GM21737 (cell line): Measurements from ENCODE around the gene ANKZF1.
"Not testable (repeated sequence)": the region's sequence is repeated elsewhere in the genome, so short reads cannot be mapped to it uniquely, and the experiment has no call there.

Source experiments
- ATAC-seq: cut with Tn5 transposase; IDR thresholded peaks from one replicate; pipeline ENCODE4 v1.9.1; 2021; ENCODE audit warnings: mild to moderate bottlenecking, moderate library complexity; ENCODE audit not compliant: unreplicated experiment

Gene ANKZF1

DNA sequence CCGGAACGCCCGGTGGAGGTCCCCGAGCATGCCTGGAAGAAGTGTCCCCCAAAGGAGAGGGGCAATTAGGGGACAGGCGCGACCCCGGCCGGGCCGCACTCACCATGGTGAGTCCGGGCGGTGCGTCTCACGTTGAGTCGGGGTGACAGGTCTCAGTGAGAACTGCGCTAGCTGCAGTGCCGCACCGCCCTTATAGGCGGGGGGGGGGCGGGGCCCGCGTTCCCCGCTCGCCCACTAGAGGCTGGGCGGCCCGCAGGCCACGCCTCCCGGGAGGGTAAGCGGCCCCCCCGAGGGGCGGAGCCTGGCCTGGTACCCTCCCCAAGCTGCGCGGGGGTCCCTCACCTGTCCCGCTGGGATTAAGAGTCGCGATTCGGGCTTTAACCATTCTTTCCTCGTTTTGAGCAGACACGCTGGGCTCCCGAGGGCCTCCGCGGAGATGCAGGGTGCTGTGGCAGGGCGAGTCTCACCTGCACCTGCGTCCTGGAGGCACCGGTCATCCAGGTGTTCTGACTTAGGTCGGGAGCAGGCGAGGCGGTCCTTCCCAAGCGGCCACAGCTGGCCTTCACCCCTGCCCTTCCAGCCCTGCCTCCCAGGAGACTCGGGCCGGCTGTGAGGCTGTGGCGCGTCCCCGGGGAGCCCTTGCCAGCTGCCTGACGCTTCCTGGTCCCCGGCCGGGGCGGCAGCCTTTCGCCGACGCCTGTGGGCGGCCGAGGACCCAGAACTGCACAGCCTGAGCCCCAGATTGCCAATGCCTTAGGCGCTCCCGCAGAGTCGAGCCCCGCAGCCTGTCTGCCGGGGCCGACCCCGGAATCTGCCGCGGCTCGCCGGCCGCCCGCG is 24.4 kb downstream of the ANKZF1 start, which contains the start of gene TUBA4A:
TSS of gene TUBA4A (minus strand) at position 166 of the 837 bp plus-strand sequence. CDS start at position 106, 60 bp downstream.
- peak; percentile 45 for ATAC-seq

DNA sequence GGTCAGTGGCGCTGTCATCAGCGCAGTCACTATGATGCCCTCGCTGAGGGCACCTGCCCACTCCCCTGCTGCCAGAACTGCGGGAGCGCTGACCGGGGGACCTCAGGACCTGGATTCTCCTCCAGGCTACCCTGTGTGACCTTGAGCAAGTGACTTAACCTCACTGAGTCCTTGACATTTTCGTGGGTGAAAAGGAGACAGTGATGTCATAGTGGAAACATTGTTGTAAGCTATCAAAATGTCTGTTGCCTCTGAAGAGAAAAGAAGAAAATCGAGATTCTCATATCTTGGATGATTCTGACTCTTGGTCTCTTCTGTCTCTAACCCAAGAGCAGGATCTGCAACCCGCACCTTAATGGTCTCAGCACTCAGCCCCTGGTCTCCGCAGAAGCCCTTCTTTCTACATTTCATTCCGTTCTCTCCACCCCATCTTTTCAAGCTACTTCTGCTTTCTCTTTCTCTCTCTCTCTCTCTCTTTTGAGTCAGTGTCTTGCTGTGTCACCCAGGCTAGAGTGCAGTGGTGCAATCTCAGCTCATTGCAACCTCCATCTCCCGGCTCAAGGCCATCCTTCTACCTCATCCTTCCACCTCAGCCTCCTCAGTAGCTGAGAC is 25.1 kb downstream of the ANKZF1 start:
- ATAC-seq: no peak

DNA sequence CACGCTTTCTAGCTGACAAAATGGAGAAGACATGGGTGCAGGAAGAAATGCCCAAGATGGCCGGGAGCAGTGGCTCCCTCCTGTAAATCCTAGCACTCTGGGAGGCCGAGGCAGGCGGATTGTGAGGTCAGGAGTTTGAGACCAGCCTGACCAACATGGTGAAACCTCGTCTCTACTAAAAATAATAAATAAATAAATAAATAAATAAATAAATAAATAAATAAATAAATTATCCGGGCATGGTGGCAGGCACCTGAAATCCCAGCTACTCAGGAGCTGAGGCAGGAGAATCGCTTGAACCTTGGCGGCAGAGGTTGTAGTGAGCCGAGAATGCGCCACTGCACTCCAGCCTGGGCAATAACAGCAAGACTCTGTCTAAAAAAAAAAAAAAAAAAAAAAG is 29.3 kb downstream of the ANKZF1 start:
- not testable (repeated sequence) for ATAC-seq

DNA sequence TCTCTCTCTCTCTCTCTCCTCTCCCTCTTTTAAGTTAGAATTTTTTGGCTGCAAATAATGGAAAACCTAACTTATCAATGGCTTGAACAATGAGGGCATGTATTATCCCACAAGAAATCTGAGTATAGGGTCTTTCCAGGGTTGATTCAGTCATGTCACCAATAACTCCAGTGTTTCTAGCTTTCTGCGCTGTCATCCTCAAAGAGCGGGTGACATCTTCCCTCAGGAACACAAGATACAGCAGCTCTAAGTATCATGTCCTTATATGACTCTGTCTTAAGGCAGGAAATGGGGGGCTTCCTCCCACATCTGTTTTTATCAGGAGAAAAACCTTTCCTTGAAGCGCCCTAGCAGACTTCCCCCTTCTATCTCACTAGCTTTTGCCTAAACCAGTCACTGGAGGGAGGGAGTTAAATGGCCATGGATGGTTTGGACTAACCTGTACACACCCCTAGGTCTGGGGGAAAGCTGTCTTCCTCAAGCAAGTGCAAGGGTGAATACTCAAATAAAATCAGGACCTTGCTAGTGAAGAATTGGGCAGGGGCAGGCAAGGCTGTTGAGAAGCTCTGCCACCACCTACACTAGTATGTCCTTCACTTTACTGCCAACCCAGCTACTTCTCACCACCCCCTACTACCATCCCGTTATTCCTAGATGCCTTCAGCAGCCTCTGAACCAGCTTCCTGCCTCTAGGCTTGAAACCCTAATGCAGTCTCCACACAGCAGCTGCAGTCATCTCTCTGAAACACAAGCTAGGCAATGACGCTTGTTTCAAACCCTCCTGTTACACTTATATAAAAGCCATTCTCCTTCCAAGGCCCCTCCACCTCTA is 31.6 kb downstream of the ANKZF1 start:
- no peak for ATAC-seq

DNA sequence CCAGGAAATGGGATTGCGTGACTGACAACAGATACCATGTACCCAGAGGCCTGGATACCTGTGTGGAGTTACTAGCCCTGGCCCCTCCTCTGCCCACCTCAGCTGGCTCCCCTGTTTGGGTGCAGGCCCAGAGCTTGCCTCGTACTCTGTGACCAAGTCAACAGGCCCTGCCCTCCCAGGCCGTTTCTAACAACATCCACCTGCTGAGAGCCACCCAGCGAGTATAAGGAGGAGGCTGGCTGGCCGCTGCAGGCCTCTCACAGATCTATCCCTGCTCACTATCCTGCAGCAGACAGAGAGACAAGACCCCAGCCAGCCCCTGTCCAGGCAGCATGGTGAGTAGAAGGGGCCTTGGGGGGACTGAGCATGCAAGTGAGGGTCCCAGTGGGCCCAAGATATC is 36.6 kb downstream of the ANKZF1 start:
- ATAC-seq: no peak

DNA sequence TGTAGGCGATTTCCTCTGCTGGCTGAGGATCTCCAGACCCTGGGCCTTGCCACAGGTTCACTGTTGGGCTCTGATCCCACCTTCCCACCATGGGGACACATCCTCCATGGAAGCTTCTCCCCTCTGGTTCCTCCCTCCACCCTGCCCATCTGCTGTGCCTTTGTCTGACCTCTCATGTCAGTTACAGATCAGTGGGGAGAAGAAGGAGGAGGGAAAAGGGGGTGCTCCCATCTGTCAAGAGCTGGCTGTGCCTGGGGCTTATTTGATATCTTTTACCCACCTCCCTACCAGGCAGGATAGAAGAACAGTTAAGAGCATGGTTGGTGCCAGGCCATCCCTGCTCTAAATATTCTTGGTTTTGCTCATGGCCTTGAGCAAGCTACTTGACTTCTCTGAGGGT is 37.3 kb downstream of the ANKZF1 start:
- ATAC-seq: no peak

DNA sequence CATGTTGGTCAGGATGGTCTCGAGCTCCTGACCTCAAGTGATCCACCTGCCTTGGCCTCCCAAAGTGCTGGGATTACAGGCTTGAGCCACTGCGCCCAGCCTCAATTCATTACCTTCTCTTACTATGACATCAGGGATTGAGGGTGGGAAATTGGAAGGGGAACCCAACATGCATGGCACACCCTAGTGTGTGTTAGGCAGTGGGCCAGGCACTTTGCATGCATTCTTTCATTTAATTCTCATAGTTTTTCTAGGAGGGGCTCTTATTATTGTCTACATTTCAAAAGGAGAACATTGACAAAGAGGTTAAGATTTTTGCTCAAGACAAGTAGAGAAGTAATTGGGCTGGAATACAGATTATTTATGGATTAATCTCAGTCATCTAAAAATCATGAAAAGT is 38.7 kb downstream of the ANKZF1 start:
- no peak for ATAC-seq

DNA sequence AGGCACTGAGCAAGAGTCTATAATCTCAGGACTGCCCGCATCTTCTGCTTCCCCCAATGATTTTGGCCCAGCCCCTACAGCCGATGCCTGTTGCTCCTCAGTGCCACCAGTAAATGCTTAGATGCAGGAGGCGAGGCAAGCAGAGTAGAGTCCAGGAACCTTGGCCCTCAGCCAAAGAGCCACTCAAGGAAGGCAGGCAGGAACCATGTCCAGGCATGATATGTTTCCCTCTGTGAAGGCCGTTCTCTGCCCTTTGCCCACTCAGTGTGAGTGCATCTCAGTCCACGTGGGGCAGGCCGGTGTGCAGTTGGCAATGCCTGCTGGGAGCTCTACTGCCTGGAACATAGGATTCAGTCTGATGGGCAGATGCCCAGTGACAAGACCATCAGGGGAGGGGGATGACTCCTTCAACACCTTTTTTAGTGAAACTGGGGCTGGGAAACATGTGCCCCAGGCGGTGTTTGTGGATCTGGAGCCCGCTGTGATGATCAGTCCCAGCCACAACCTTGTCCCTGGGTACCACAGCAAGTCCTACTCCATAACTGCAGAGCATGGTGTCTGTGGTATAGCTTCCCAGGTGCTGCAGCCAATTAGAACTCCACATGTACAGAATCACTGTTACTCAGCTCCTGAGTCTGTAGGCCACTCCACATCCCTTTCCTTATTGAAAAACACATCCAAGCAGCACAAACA is 39.9 kb downstream of the ANKZF1 start:
- no peak for ATAC-seq

DNA sequence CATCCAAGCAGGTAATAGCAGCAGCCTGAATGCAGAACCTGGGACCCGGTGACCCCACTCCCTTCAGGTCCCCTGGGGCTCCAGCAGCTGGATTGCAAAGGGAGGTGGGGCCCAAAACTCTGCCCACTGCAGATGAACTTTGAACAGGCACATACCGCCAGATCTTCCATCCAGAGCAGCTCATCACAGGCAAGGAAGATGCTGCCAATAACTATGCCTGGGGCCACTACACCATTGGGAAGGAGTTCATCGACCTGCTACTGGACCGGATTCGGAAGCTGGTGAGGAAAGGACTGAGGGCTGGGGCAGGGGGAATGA is 40.4 kb downstream of the ANKZF1 start:
- no peak for ATAC-seq

DNA sequence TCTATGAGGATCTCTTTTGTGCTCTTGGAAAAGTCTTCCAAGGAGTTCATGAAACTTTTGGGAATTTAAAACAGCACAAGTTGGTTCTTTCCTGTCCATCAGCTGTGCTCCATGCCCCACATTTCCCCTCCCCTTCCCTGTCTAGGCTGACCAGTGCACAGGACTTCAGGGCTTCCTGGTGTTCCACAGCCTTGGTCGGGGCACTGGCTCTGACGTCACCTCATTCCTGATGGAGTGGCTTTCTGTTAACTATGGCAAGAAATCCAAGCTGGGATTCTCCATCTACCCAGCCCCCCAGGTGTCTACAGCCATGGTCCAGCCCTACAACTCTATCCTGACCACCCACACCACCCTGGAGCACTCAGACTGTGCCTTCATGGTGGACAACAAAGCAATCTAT is 41.4 kb downstream of the ANKZF1 start:
- ATAC-seq: no peak

DNA sequence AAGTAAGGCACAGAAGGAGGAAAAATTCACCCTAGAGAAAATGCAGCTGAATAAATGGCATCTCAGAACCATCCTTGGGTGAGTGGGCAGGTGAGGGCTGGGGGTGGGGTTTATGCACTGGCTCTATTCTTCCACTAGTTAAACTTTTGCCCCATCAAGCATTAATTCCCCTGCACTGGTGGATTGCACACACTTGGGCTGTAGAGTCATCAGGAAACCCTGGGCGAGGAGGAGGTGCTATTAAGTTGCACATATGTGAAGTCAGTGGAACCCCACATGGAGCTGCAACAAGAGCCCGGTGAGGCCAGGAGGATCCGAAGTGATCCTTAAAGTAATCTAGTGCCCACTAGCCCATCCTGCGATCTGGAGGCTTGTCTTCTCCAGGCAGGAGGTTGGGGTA is 42.8 kb downstream of the ANKZF1 start:
- no peak for ATAC-seq

DNA sequence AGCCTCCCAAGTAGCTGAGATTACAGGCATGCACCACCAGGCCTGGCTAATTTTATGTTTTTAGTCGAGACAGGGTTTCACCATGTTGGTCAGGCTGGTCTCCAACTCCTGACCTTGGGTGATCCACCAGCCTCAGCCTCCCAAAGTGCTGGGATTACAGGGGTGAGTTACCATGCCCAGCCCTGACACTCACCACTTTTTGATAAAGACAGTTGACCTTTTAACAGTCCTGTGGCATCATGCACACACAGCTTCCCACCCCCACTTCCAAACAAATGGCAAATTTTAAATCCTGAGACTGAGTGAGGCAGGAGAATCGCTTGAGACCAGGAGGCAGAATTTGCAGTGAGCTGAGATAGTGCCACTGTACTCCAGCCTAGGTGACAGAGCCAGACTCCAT is 43.4 kb downstream of the ANKZF1 start:
- ATAC-seq: no peak

DNA sequence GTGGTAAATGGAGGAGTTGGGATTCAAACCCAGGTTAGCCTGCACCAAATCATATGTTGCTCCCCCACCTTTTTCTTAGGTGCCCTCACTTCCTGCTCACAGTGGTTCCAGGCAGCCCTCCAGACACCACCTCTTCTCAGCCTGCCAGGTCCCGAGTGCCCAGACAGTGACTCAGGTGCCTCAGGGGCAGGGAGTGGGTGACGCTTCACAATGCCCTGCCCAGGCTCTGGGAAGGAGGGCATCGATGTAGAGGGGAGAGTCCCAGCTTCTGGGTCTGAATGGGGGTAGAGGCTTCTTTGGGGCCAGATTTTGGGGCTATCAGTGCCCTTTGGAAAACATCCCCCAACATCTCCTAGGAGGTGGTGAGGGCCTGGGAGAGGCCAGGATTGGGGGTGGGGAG is 44.3 kb downstream of the ANKZF1 start:
- no peak for ATAC-seq

DNA sequence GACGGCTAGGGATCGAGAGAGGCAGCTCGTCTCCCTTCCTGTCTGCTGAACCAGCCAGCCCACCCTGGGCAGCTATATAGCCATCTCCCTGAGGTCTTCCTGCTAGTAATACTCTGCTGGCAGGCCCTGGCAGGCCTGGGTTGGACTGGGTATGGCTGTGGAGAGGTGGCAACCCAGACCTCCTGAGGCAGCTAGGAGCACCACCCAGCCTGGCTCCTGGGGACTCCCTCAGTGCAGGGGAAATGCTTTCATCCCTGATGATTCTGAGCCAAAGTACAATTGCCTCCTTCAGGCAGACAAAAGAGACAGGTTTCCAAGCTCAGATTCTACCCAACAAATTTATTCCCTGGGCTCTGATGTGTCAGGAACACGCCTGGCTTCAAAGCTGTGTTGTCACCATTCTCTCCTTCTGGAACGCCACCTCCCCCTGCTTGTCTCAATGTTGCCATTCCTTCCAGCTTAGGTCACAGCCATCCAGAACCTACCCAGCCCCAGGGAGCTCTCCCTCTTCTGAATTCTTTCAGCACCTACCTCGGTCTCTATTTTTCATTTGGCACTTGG is 44.8 kb downstream of the ANKZF1 start:
- no peak for ATAC-seq

DNA sequence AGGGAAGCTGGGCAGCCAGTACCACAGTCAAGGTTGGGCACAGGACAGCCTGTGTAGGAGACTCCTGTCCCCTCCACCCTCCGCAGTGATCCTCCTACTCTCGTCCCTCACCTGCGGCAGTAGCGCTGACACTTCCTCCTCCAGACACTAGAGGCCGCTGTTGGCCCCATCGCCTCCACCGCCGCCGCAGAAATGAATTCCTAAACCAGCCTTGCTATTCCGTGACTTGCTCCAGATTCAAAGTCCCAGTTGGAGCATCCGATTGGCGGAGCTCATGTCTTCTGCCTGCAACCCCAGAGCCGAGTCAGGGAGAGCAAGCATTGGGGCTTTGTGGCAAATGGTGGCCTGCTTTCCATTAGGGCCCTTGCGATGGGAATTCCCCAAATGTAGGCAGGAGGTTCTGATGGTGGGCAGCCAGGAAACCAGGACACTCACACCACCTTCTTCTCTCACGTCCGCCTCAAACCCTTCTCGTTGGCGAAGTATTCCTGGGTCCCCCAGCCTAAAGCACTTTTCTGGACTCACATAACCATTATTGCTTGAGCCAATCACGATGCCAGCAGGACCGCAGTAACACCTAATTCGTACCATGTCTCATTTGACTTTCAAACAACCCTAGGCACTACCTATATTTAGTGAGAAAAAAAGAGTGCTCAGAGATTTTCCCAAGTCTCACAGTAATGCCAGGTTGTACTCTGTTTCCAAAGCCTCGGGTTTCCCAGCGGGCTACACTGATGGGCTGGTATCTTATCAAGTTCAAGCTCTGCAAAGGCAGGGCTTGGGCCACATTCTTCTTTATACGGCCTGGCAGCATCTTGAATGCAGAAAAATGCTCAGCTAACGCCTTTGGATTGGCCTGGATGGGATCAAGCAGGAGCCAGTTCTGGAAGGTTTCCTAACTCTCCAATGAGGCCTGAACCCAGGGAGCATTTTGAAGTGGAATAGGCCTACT is 48.4 kb downstream of the ANKZF1 start:
- ATAC-seq: no peak

DNA sequence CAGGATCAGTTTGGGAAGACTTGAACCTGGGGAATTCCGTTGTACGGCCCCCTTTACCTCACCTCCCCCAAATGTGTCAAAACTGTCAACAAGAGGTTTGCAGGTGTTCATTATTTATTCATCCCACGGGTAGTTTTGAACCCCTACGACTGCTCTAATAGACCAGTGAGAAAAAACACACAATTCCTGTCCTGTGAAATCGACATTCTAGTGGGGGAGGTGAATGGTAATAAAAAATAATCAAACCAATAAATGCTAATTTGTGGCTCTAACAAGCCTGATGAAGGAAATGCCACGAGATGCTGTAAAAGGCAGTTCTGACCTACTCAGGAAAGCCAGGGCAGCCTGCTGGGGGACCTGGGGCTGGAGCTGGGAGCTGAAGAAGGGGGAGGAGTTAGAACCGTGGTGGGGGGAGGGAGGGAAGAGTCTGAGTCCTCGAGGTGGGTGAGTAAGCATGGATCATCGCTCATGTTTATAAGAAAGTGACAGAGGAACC is 49.1 kb downstream of the ANKZF1 start:
- no peak for ATAC-seq

DNA sequence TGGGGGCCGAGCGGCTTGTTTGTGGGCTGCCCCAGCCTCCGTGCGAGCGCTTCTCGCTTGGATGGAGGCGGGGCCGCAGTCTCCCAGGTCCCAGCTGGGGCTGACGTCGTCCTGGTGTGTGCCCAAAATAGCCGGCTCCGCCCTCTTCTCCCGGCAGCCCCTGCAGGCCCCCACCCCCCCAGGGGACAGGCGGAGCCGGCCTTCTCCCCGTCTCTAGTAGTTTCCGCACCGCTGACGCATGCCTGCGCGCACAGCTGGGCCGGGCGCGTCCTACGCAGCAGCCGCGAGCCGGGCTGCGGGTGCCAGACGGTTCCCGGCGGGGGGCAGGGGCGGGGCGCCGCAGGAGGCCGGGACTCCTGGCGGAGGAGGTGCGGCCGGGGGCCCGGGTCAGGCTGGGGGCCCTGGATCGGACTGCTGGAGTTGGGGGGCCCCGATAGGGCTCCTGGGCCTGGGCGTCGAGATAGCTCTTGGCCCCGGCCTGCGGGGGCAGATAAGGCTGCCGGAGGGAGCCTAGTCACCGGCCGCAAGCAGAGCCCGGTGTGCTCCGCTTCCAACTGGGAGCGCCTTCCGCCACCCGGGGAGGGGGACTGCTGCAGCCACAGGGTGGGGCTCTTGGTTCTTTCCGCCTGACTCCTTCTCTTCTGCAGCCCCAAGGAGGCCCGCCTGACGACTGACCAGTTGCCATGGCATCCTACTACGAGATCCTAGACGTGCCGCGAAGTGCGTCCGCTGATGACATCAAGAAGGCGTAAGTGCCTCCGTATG is 49.7 kb downstream of the ANKZF1 start, which contains the start of gene DNAJB2:
TSS of gene DNAJB2 (plus strand) at position 216 of the 765 bp plus-strand sequence. CDS start at position 684, 468 bp downstream.
- ATAC-seq: peak; percentile 85

DNA sequence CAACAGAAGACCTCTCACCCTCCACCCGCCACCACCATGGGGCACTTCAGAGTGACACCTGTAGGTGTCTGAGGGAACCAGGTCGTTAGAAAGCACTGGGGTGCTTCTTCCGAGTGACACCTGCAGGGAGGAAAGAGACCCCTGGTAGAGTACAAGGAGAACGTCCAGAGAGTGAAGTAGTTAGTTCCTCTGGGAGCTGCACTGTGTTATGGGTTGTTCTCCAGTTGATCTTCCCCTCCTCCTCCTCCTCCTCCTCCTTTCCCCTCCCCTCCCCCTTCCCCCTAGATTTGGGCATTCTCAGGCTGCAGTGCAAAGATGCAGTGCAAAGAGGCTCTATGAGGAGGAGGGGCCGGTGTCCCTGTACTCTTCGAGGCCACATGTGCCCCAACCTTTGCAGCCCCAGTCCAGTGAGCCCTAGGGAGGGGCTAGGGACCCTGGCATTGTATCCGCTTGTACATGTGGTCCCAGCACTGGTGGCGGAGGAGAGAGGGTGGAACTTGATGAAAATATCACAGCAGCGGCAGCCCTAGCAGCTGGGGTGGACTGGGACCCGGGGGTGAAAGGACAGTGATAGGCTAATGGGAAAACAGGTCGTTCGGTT is 50.4 kb downstream of the ANKZF1 start:
- no peak for ATAC-seq
